Coronary artery (tissue), 2 donors: ENCODE measurements around the gene DHX38.
"Not testable (repeated sequence)": the region's sequence is repeated elsewhere in the genome, so short reads cannot be mapped to it uniquely, and the experiment has no call there.

Source experiments
- DNase-seq: peaks from one replicate; pipeline ENCODE4 v3.0.0-alpha.2; 2017; ENCODE audit warnings: low spot score
- H3K27ac ChIP-seq, 2 donors: fragments of 200-600 bp; sonication (generic); one replicate each; pipeline ENCODE4 v1.5.1; 2016 to 2019
- H3K4me3 ChIP-seq: fragments of 200-600 bp; sonication (generic); 2 replicates; pipeline ENCODE4 v1.5.1; 2016; ENCODE audit warnings: mild to moderate bottlenecking, moderate library complexity
- TF ChIP-seq, protein P1 (sequence below): fragments of 200-600 bp; sonication (generic); IDR thresholded peaks from one replicate; pipeline ENCODE4 v1.5.1; 2019; ENCODE audit warnings: antibody characterized with exemption

DHX38 gene

DNA sequence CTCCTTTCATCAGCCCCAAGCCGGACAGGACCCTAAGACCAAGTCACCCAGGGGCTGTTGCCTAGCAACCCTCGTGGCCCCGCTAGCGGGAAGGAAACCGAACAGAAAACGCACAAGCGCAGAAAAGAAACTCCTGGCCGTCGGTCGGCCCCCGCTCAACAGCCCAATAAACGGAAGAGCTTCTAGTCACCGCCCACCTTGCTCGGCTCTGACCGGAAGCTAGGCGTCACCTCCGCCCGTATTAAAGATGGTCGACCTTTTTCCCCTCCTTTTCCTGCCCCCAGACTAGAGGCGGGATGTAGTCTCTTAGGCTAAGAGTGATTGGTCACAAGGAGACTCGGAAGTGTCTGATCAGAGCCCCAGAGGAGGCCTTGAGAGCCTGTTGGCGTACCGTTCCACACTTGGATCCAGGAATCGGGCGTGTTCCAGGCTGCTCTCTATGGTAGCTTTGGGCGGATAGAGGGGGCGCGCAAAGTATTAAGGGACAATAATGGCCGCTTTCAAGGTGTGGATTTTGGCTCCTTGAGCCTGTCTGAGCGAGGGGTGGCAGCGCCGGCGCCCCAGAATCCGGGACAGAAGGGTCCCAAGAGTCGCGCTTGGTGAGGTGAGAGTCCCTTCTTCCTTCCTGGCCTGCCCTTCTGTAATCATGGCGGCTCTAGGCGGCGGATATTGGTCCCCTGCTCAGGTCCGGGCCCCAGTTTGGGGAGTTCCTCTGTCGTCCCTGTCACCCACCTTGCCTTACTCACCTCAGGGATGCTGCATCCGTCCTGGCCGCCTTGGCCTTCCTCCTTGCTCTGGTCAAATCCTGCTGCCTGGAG lies at the start of gene DHX38, which contains the start of gene TXNL4B:
Gene DHX38 (plus strand): TSS at position 400 of the 818 bp plus-strand sequence. CDS start 2,311 bp downstream, outside the sequence.
Gene TXNL4B (minus strand): TSS at position 173 of the 818 bp plus-strand sequence. CDS start 2,871 bp downstream, outside the sequence.
- peak; percentile 97 for DNase-seq
- Histone ChIP-seq H3K4me3 (peak within 1 kb of the TSS; percentile 98), H3K27ac (peak within 1 kb of the TSS; percentile 76 to 96)
- TF ChIP-seq, protein P1, sequence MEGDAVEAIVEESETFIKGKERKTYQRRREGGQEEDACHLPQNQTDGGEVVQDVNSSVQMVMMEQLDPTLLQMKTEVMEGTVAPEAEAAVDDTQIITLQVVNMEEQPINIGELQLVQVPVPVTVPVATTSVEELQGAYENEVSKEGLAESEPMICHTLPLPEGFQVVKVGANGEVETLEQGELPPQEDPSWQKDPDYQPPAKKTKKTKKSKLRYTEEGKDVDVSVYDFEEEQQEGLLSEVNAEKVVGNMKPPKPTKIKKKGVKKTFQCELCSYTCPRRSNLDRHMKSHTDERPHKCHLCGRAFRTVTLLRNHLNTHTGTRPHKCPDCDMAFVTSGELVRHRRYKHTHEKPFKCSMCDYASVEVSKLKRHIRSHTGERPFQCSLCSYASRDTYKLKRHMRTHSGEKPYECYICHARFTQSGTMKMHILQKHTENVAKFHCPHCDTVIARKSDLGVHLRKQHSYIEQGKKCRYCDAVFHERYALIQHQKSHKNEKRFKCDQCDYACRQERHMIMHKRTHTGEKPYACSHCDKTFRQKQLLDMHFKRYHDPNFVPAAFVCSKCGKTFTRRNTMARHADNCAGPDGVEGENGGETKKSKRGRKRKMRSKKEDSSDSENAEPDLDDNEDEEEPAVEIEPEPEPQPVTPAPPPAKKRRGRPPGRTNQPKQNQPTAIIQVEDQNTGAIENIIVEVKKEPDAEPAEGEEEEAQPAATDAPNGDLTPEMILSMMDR, result no peak

DNA sequence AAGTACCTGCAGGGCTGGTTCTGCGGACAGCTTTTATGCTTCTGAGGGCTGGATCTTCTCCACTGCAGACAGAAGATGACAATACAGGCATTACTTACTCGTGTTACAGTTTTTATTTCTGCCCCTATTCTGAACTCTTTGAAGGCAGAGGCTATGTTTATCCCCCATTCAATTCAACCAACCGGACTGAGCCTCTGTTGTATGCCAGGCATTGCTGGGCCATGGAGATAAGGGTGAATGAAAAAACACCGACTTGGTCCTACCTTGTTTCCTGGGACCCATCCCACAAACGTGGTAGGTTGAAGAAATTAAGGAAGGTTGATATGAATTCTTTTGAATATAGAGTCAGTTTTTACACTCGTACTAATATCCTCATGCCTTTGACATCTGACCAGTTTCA lies 49.4 kb upstream of the DHX38 start:
- Histone ChIP-seq H3K4me3 (no peak overlapping the region), H3K27ac (no peak overlapping the region)
- TF ChIP-seq, protein P1, result no peak
- DNase-seq, result no peak

- TF ChIP-seq, protein P1, result no peak
- Histone ChIP-seq H3K27ac (no peak overlapping the region), H3K4me3 (no peak overlapping the region)
- no peak for DNase-seq
These were observed 48.8 kb upstream of the DHX38 start for GRCh38 chr16:72044825-72045359.

DNA sequence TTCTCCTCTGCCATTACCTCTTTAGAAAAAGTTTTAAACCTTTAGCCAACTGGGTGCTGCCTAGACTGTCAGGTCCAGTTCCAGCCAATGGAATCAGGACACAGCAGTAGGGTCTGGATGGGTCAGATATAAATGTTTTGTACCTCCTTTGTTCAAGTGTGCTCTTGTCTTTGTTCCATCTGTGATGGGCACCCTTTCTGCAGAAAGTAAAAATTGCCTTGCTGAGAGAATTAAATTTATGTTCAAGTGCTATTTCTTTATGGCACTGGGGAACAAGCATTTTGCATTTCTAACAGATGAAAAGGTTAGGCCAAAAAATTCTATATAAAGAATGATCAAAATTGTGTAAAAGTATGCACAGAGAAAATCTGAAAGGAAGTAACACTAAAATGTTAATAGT lies 44.5 kb upstream of the DHX38 start:
- Histone ChIP-seq H3K4me3 (no peak overlapping the region), H3K27ac (no peak overlapping the region)
- TF ChIP-seq, protein P1, result no peak
- DNase-seq, result no peak

DNA sequence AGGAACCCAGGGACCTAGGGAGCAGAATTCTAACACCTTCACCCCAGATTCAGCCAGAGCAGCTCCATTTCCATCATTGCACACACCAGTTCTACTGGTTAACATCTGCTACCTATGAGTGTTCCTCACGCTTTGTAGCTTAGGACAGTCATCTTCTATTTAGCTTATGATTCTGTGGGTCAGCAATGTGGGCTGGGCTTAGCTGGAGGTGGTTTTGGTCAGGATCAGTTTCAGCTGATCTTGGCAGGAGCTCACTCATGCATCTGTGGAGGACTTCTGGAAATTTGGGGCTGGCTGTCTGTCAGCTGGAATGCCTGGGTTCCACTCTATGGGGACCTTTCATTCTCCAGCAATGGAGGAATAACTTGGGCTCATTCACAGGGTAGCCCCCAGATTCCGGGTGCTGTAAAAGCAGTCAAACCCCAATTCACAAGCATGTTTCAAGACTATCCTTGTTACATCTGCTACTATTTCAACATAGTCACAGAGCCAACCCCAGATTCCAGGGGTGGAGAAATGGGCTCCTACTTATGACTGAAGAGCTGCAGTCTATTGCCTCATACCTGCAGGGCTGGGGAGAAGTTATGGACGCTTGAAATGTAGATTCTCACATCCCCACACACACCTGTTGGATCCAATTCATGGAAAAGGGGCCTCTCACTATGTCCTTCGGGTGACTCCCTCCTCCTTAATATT lies 42.7 kb upstream of the DHX38 start:
- no peak for DNase-seq
- Histone ChIP-seq H3K4me3 (no peak overlapping the region), H3K27ac (no peak overlapping the region)
- TF ChIP-seq, protein P1, result no peak

DNA sequence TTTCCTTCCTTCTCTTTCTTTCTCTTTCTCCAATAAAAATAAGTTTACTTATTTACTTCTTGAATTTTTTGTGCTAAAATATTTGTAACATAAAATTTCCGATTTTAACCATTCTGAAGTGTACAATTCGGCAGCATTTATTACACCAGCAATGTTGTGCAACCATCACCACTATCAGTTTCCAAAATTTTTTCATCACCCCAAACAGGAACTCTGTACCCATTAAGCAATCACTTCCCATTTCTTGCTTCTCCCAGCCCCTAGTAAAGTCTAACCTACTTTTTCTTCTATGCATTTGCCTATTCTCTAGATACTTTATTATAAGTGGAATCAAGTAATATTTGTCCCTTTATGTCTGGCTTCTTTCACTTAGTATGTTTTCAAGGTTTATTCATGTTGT lies 41.8 kb upstream of the DHX38 start:
- TF ChIP-seq, protein P1, result no peak
- DNase-seq, result no peak
- no peak overlapping the region for H3K4me3 ChIP-seq
- H3K27ac ChIP-seq, result no peak overlapping the region

DNA sequence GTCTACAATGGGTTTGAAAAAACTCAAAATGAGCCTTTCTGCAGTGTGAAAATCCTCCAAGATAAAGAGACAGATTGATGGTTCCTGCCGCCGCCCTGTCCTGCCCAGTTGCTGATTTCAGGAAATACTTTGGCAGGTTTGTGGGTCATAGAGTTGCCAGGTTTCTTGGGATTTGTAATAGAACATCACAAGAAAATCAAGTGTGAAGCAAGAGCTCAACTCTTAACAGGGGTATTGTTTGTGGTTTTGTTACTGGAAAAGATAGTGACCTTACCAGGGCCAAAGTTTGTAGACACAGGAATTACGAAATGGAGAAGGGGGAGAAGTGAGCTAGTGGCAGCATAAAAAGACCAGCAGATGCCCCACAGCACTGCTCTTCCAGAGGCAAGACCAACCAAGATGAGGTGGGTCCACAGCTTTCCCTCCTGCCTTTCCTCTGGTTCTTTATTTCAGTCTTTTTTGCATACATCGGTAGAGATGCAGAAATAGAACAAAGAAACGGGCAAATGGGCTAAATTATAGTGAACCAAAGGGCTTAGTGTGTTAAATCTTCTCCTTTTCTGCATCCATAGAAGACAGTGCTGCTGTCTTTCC lies 39.3 kb upstream of the DHX38 start, which contains the start of gene HP:
Gene HP (plus strand): TSS at position 252 of the 594 bp plus-strand sequence. CDS start 148 bp downstream, at position 400.
- not testable (repeated sequence) for H3K4me3 ChIP-seq, H3K27ac ChIP-seq, DNase-seq
